ENCODE results near the gene ZNF580.

- TF ChIP-seq CTCF (IDR thresholded peaks at IDR 0.05) (no peak), POLR2A (IDR thresholded peaks at IDR 0.05) (no peak)
Observed at GRCh38 chr19:55606471-55606787, 34.4 kb upstream of the ZNF580 start.
